HFFc6 (cell line): ENCODE results near the gene ALDH1L1. TPM values are rescaled to one million over a fixed set of nuclear protein-coding genes. Genes with fewer than 3 reads are reported as not detected.
A peak's percentile ranks its signal among the peaks of the same experiment; 100 is the strongest.

Source experiments
- DNase-seq: peaks from one replicate; pipeline ENCODE4 v3.0.0-alpha.2; 2018
- H3K27ac Mint-ChIP-seq: 2 replicates; pipeline ENCODE4 v1.8.0; 2020; ENCODE audit warnings: mild to moderate bottlenecking, mixed read lengths
- H3K27me3 Mint-ChIP-seq: 2 replicates; pipeline ENCODE4 v1.8.0; 2021; ENCODE audit warnings: mild to moderate bottlenecking, moderate library complexity, mixed read lengths; ENCODE audit not compliant: insufficient read depth
- H3K36me3 Mint-ChIP-seq: 2 replicates; pipeline ENCODE4 v1.8.0; 2021; ENCODE audit warnings: low read depth, mixed read lengths
- H3K4me1 Mint-ChIP-seq: 2 replicates; pipeline ENCODE4 v1.8.0; 2020; ENCODE audit warnings: low read depth, mixed read lengths
- H3K4me3 Mint-ChIP-seq: 2 replicates; pipeline ENCODE4 v1.8.0; 2020; ENCODE audit warnings: mild to moderate bottlenecking, moderate library complexity, mixed read lengths
- H3K9me3 Mint-ChIP-seq: 2 replicates; pipeline ENCODE4 v1.8.0; 2020; ENCODE audit warnings: mild to moderate bottlenecking, mixed read lengths
- CTCF ChIP-seq: fragments of 200-600 bp; sonication (generic); IDR thresholded peaks from 2 replicates; pipeline ENCODE4 v1.5.0; 2021; ENCODE audit warnings: antibody characterized with exemption, mild to moderate bottlenecking
- total RNA-seq, 6 experiments: library from RNA; stranded (reverse); fragmentation: NEBNext Ultra II Directional; extraction: Animal tissue kit (Norgen Biotek cat#: 25700); gene quantifications; 2 replicates in 1 of 6; 3 replicates in 5 of 6; pipeline ENCODE4 v1.2.3, GENCODE V29; 2021

Gene ALDH1L1
- total RNA-seq, 6 experiments from 2014 or later = 0.05 TPM; not detected in 5

GRCh38 chr3:126084768-126085180, 95.6 kb downstream of the ALDH1L1 start:
- Mint-ChIP-seq H3K36me3 (peaks cover 10% of the 10 kb centered on the region), H3K27me3 (no peaks in the 10 kb centered on the region), H3K4me3 (peak overlapping the region; percentile 83), H3K9me3 (no peaks in the 10 kb centered on the region; the same call in 1 of the 2 replicates), H3K27ac (peak overlapping the region; percentile 49; the same call in 1 of the 2 replicates), H3K4me1 (peaks cover 24% of the 10 kb centered on the region)
- no peak for TF ChIP-seq CTCF
- DNase-seq = no peak

- H3K27me3 Mint-ChIP-seq = no peaks in the 10 kb centered on the region
- H3K9me3 Mint-ChIP-seq = no peaks in the 10 kb centered on the region; the same call in 1 of the 2 replicates
- peaks cover 24% of the 10 kb centered on the region for H3K4me1 Mint-ChIP-seq
- peak; percentile 59 for DNase-seq
- peak; percentile 67 for TF ChIP-seq CTCF
- peaks cover 16% of the 10 kb centered on the region for H3K36me3 Mint-ChIP-seq
- H3K27ac Mint-ChIP-seq = peak within 1 kb of the TSS; percentile 60
- H3K4me3 Mint-ChIP-seq = peak within 1 kb of the TSS; percentile 89
These were observed 96.2 kb downstream of the ALDH1L1 start, which contains the start of gene SLC41A3 for GRCh38 chr3:126083913-126084767. Gene SLC41A3 (minus strand): TSS chr3:126084124. CDS start chr3:126068219, 15,905 bp downstream.

- H3K4me3 Mint-ChIP-seq = peak overlapping the region; percentile 89
- peak overlapping the region; percentile 60 for H3K27ac Mint-ChIP-seq
- no peak for TF ChIP-seq CTCF
- DNase-seq = peak; percentile 13
- H3K27me3 Mint-ChIP-seq = no peaks in the 10 kb centered on the region
- peaks cover 17% of the 10 kb centered on the region for H3K36me3 Mint-ChIP-seq
- H3K9me3 Mint-ChIP-seq = no peaks in the 10 kb centered on the region; the same call in 1 of the 2 replicates
- peaks cover 24% of the 10 kb centered on the region for H3K4me1 Mint-ChIP-seq
These were observed 96.9 kb downstream of the ALDH1L1 start for GRCh38 chr3:126083511-126083912.

GRCh38 chr3:126083138-126083445, 97.3 kb downstream of the ALDH1L1 start:
- H3K27ac Mint-ChIP-seq = peak overlapping the region; percentile 60
- H3K4me1 Mint-ChIP-seq = peaks cover 24% of the 10 kb centered on the region
- no peak for DNase-seq
- peak overlapping the region; percentile 89 for H3K4me3 Mint-ChIP-seq
- H3K27me3 Mint-ChIP-seq = no peaks in the 10 kb centered on the region
- H3K9me3 Mint-ChIP-seq = no peaks in the 10 kb centered on the region; the same call in 1 of the 2 replicates
- peaks cover 17% of the 10 kb centered on the region for H3K36me3 Mint-ChIP-seq
- TF ChIP-seq CTCF = no peak

- no peak for DNase-seq
- H3K36me3 Mint-ChIP-seq = peaks cover 17% of the 10 kb centered on the region
- H3K4me1 Mint-ChIP-seq = peaks cover 24% of the 10 kb centered on the region
- H3K4me3 Mint-ChIP-seq = peak overlapping the region; percentile 89
- H3K27me3 Mint-ChIP-seq = no peaks in the 10 kb centered on the region
- H3K9me3 Mint-ChIP-seq = no peaks in the 10 kb centered on the region; the same call in 1 of the 2 replicates
- H3K27ac Mint-ChIP-seq = peak overlapping the region; percentile 60
- no peak for TF ChIP-seq CTCF
These were observed 97.8 kb downstream of the ALDH1L1 start for GRCh38 chr3:126082362-126083137.
